Stomach smooth muscle (tissue), 2 donors: Measurements from ENCODE around the gene AK9.
A peak's percentile ranks its signal among the peaks of the same experiment; 100 is the strongest.

ENCODE experiments used
- H3K27ac ChIP-seq: one replicate; pipeline ENCODE4 v1.7.0; 2013; ENCODE audit warnings: mild to moderate bottlenecking, low read length, inconsistent platforms
- H3K27me3 ChIP-seq, 2 donors: one replicate each; pipeline ENCODE4 v1.7.0; 2013; ENCODE audit warnings: low read length in 2 of 2; ENCODE audit not compliant: insufficient read depth in 2 of 2, control insufficient read depth in 1 of 2
- H3K36me3 ChIP-seq, 2 donors: one replicate each; pipeline ENCODE4 v1.7.0; 2013; ENCODE audit warnings: low read length in 2 of 2; ENCODE audit not compliant: control insufficient read depth in 2 of 2, insufficient read depth in 2 of 2
- H3K4me1 ChIP-seq: one replicate; pipeline ENCODE4 v1.7.0; 2013; ENCODE audit warnings: low read length; ENCODE audit not compliant: control insufficient read depth, insufficient read depth
- H3K4me3 ChIP-seq, 2 donors: one replicate each; pipeline ENCODE4 v1.7.0; 2013; ENCODE audit warnings: low read length in 2 of 2
- H3K9ac ChIP-seq, 2 donors: one replicate each; pipeline ENCODE4 v1.7.0; 2013; ENCODE audit warnings: low read length in 2 of 2, mild to moderate bottlenecking in 1 of 2
- H3K9me3 ChIP-seq, 2 donors: one replicate each; pipeline ENCODE4 v1.7.0; 2013; ENCODE audit warnings: low read length in 2 of 2; ENCODE audit not compliant: control insufficient read depth in 2 of 2
- donor health status: healthy.
- donor health status: Pancreatic carcinoma.

AK9 gene

DNA sequence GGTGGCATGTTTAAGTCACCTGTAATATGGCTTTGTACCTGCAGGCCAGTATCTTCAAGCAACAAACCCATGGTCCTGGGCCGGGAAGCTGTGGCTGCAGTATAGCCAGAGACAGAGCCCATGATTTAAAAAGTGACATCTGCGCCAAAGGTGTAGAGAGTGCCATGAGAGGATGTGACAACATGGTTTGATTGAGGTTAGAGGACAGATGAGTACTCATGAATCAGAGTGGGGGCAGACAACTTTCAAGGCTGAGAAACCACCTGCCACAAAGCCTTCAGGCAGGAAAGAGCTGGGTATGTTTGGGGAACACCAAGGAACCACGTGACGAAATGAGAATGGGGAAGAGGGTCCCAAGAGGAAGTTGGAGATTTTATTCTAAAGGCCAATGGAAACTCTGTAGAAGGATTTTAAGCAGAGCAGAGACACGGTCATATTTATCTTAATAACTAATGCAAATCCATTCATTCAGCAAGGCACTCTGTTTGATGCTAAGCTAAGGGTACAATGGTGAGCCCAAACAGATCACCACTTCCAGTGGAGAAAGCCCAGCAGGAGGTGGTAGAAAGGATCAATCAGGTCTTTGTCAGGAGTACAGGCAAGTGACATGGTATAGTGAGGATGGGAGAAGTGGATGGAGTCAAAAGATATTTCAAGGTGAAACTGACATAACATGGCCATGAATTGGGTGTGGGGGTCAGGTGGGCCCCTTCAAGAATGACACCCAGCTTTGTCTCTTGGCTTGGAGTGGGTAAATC lies 232.0 kb downstream of the AK9 start:
- Histone ChIP-seq H3K27ac (no peak overlapping the region), H3K9me3 (no peaks in the 10 kb centered on the region), H3K9ac (no peak overlapping the region), H3K4me3 (no peak overlapping the region), H3K27me3 (peaks cover 2 to 13% of the 10 kb centered on the region in 2 donors), H3K4me1 (peaks cover 14% of the 10 kb centered on the region), H3K36me3 (peaks cover 0 to 5% of the 10 kb centered on the region in 2 donors)

GRCh38 chr6:109457562-109457996 lies 233.4 kb downstream of the AK9 start:
- Histone ChIP-seq H3K27me3 (peaks cover 2 to 13% of the 10 kb centered on the region in 2 donors), H3K4me3 (no peak overlapping the region), H3K9me3 (no peaks in the 10 kb centered on the region), H3K4me1 (peaks cover 17% of the 10 kb centered on the region), H3K27ac (no peak overlapping the region), H3K36me3 (peaks cover 0 to 3% of the 10 kb centered on the region in 2 donors), H3K9ac (no peak overlapping the region)

GRCh38 chr6:109456710-109457561 lies 234.1 kb downstream of the AK9 start:
- H3K36me3 ChIP-seq, result peaks cover 0 to 2% of the 10 kb centered on the region in 2 donors
- no peak overlapping the region for H3K27ac ChIP-seq
- H3K4me1 ChIP-seq, result peaks cover 17% of the 10 kb centered on the region
- H3K4me3 ChIP-seq, result peak overlapping the region in 1 of 2 donors; percentile 83
- H3K9ac ChIP-seq, result no peak overlapping the region
- H3K27me3 ChIP-seq, result peaks cover 2 to 13% of the 10 kb centered on the region in 2 donors
- no peaks in the 10 kb centered on the region for H3K9me3 ChIP-seq

GRCh38 chr6:109456111-109456583 lies 234.9 kb downstream of the AK9 start:
- Histone ChIP-seq H3K4me1 (peaks cover 17% of the 10 kb centered on the region), H3K9me3 (no peaks in the 10 kb centered on the region), H3K36me3 (no peaks in the 10 kb centered on the region), H3K27me3 (peaks cover 2 to 17% of the 10 kb centered on the region in 2 donors), H3K4me3 (peak overlapping the region; percentile 62 to 83), H3K9ac (peak overlapping the region in 1 of 2 donors; percentile 27), H3K27ac (no peak overlapping the region)

- Histone ChIP-seq H3K9ac (peak within 1 kb of the TSS; percentile 27 to 51), H3K4me1 (peaks cover 17% of the 10 kb centered on the region), H3K9me3 (no peaks in the 10 kb centered on the region), H3K4me3 (peak within 1 kb of the TSS; percentile 73 to 83), H3K27me3 (peaks cover 2 to 18% of the 10 kb centered on the region in 2 donors), H3K27ac (no peak within 1 kb of the TSS), H3K36me3 (no peaks in the 10 kb centered on the region)
Observed at GRCh38 chr6:109455437-109456110, 235.4 kb downstream of the AK9 start, which contains the start of gene MICAL1. TSS of gene MICAL1 (minus strand) at chr6:109455772. CDS start at chr6:109454196, 1,576 bp downstream.

DNA sequence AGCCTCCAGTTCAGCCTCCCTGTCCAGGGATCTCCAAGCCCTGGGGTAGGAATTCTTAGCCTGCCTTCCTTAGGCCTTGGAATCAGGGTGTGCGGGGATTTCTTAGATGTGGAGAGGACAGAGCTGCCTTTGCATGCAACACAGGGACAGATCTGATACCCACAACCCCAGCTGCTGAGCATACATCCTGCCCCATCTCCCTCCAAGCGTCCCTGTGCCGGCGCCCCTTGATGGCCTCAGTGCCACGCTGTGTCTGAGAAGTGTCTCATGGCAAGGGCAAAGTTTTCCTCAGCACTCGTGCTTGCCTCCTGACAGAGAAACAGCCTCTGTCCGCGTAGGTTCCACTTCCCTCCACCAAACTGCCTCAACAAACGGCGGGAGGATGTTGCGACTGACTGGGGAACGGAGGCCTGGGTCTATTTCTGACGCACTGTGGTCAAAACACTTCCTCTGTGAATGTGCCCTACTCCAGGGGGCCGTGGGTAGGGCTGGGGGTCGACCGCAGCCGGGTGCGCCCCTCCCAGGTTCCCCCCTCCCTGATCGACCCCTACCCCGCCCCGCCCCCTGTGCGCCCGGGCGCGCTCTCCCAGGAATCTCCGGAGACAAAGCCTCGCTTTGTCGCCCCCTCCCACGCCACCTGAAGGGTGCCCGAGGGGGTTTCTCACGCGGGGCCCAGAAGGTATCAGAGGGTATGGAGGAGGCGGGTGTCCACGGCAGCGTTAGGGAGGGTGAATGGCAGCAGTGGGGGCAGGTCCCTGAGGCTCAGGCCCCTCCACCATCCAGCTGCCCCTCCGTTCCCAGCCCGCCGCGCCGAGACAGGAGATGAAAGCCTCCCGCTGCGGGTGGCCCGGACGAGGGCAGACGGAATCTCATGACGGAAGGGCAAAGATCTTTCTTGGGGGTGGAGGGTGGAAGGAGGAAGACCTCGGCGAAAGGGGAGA lies 236.2 kb downstream of the AK9 start:
- no peaks in the 10 kb centered on the region for H3K36me3 ChIP-seq
- H3K4me3 ChIP-seq, result peak overlapping the region; percentile 73 to 83
- H3K27me3 ChIP-seq, result peaks cover 2 to 23% of the 10 kb centered on the region in 2 donors
- peaks cover 17% of the 10 kb centered on the region for H3K4me1 ChIP-seq
- peak overlapping the region in 1 of 2 donors; percentile 51 for H3K9ac ChIP-seq
- H3K9me3 ChIP-seq, result no peaks in the 10 kb centered on the region
- no peak overlapping the region for H3K27ac ChIP-seq

- Histone ChIP-seq H3K9ac (no peak overlapping the region), H3K36me3 (no peaks in the 10 kb centered on the region), H3K4me1 (peaks cover 17% of the 10 kb centered on the region), H3K27me3 (peaks cover 2 to 23% of the 10 kb centered on the region in 2 donors), H3K27ac (no peak overlapping the region), H3K9me3 (no peaks in the 10 kb centered on the region), H3K4me3 (peak overlapping the region in 1 of 2 donors; percentile 83)
Observed at GRCh38 chr6:109453594-109454495, 237.2 kb downstream of the AK9 start.

GRCh38 chr6:109453156-109453555 lies 237.8 kb downstream of the AK9 start:
- Histone ChIP-seq H3K27ac (no peak overlapping the region), H3K9ac (no peak overlapping the region), H3K4me3 (no peak overlapping the region), H3K4me1 (peaks cover 17% of the 10 kb centered on the region), H3K9me3 (no peaks in the 10 kb centered on the region), H3K27me3 (peaks cover 2 to 23% of the 10 kb centered on the region in 2 donors), H3K36me3 (no peaks in the 10 kb centered on the region)

DNA sequence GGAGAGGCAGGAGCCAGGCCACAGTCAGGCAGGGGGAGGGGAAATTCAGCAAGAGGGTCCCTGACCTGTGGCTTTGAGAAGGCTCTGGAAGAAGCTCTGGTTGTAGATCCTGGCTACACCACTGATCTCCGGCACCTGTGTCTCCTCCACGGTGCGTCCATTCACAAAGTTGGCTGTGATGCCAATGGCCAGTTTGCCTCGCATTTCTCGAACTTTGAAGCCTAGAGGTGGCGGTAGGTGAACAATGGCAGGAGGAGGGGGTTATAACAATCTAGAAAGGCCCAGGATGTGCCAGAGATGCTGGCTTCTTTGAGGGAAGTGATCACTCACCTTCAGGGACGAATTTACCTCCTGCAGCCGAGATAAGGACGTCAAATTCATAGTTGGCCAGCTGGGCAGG lies 238.8 kb downstream of the AK9 start:
- no peaks in the 10 kb centered on the region for H3K9me3 ChIP-seq
- H3K36me3 ChIP-seq, result no peaks in the 10 kb centered on the region
- peaks cover 2 to 23% of the 10 kb centered on the region in 2 donors for H3K27me3 ChIP-seq
- H3K4me3 ChIP-seq, result no peak overlapping the region
- no peak overlapping the region for H3K9ac ChIP-seq
- peaks cover 17% of the 10 kb centered on the region for H3K4me1 ChIP-seq
- H3K27ac ChIP-seq, result no peak overlapping the region
